K562 (cell line): ENCODE results near the gene UBL3. TPM values are rescaled to one million over a fixed set of nuclear protein-coding genes. Genes with fewer than 3 reads are reported as not detected.
A peak's percentile ranks its signal among the peaks of the same experiment; 100 is the strongest.

Experiments used
- ARID1B ChIP-seq: fragments of 450-650 bp; IDR thresholded peaks from 2 replicates; pipeline ENCODE4 v1.6.1; 2016; ENCODE audit warnings: antibody characterized with exemption, mild to moderate bottlenecking, inconsistent platforms
- ARNT ChIP-seq, 2 experiments: fragments of 450-650 bp; IDR thresholded peaks; 2 replicates each; pipeline ENCODE4 v1.6.1; 2016; ENCODE audit warnings: mild to moderate bottlenecking in 1 of 2
- BDP1 ChIP-seq: IDR thresholded peaks from 3 replicates; pipeline ENCODE4 v1.6.1; 2011; ENCODE audit not compliant: insufficient read length, insufficient read depth
- BRD4 ChIP-seq: fragments of 200-600 bp; sonication (generic); IDR thresholded peaks from 2 replicates; pipeline ENCODE4 v1.6.1; 2017; ENCODE audit warnings: inconsistent platforms
- CREB5 ChIP-seq: fragments of 250-450 bp; sonication (Bioruptor Pico); IDR thresholded peaks from 2 replicates; pipeline ENCODE4 v1.5.0; 2020; ENCODE audit warnings: mild to moderate bottlenecking
- ELK1 ChIP-seq: sonication (generic); formaldehyde crosslinking; IDR thresholded peaks from 2 replicates; pipeline ENCODE4 v1.8.1; 2022; ENCODE audit warnings: missing genetic modification reagents
- KAT2B ChIP-seq: IDR thresholded peaks from one replicate; pipeline ENCODE4 v1.6.1; 2012; ENCODE audit warnings: low read depth, mild to moderate bottlenecking, control low read depth, inconsistent platforms, low read length, moderate library complexity
- KHSRP ChIP-seq: fragments of 450-650 bp; IDR thresholded peaks from 2 replicates; pipeline ENCODE4 v1.6.1; 2017
- KLF1 ChIP-seq: fragments of 450-650 bp; IDR thresholded peaks from 2 replicates; pipeline ENCODE4 v1.6.1; 2016; ENCODE audit warnings: missing genetic modification characterization, missing compliant biosample characterization
- NFRKB ChIP-seq: fragments of 450-650 bp; IDR thresholded peaks from 2 replicates; pipeline ENCODE4 v1.6.1; 2016; ENCODE audit warnings: low read depth
- PRMT5 ChIP-seq: sonication (generic); formaldehyde crosslinking; IDR thresholded peaks from 2 replicates; pipeline ENCODE4 v1.5.0; 2020; ENCODE audit warnings: missing genetic modification reagents
- RBFOX2 ChIP-seq: fragments of 200-400 bp; formaldehyde crosslinking; IDR thresholded peaks from 2 replicates; pipeline ENCODE4 v1.6.1; 2017; ENCODE audit warnings: low read depth, mild to moderate bottlenecking, low read length, moderate library complexity
- RBM22 ChIP-seq: fragments of 200-400 bp; formaldehyde crosslinking; IDR thresholded peaks from 2 replicates; pipeline ENCODE4 v1.6.1; 2018; ENCODE audit warnings: low read length, low read depth; ENCODE audit not compliant: poor library complexity, severe bottlenecking
- SMAD2 ChIP-seq: fragments of 150-350 bp; IDR thresholded peaks from 2 replicates; pipeline ENCODE4 v1.6.1; 2014; ENCODE audit warnings: low read depth, mild to moderate bottlenecking, low read length
- SMARCC2 ChIP-seq: fragments of 450-650 bp; IDR thresholded peaks from 2 replicates; pipeline ENCODE4 v1.6.1; 2017; ENCODE audit warnings: antibody characterized with exemption, moderate library complexity, mild to moderate bottlenecking, low read depth
- SMARCE1 ChIP-seq: fragments of 450-650 bp; IDR thresholded peaks from 2 replicates; pipeline ENCODE4 v1.7.1; 2016; ENCODE audit warnings: mild to moderate bottlenecking
- SNAPC5 ChIP-seq: fragments of 250-450 bp; sonication (Bioruptor Pico); IDR thresholded peaks from 2 replicates; pipeline ENCODE4 v1.8.0; 2021; ENCODE audit warnings: moderate library complexity, mild to moderate bottlenecking, inconsistent platforms
- TCF15 ChIP-seq: fragments of 250-450 bp; sonication (Bioruptor Pico); IDR thresholded peaks from 2 replicates; pipeline ENCODE4 v1.8.0; 2022; ENCODE audit warnings: moderate library complexity, mild to moderate bottlenecking, inconsistent platforms
- ZBTB1 ChIP-seq: sonication (generic); formaldehyde crosslinking; IDR thresholded peaks from 2 replicates; pipeline ENCODE4 v1.8.1; 2023; ENCODE audit warnings: missing genetic modification reagents, low read depth, mild to moderate bottlenecking, borderline replicate concordance
- ZFP36 ChIP-seq: fragments of 150-350 bp; IDR thresholded peaks from 2 replicates; pipeline ENCODE4 v1.6.1; 2018; ENCODE audit warnings: low read length, low read depth; ENCODE audit not compliant: partially characterized antibody
- ZNF561 ChIP-seq: fragments of 450-650 bp; formaldehyde crosslinking; conservative IDR thresholded peaks from 2 replicates; pipeline ENCODE4 v1.4.0; 2020; ENCODE audit warnings: mild to moderate bottlenecking, moderate library complexity
- ZSCAN32 ChIP-seq: fragments of 450-650 bp; formaldehyde crosslinking; IDR thresholded peaks from 2 replicates; pipeline ENCODE4 v1.4.0; 2020; ENCODE audit warnings: mild to moderate bottlenecking, moderate library complexity
- polyA plus RNA-seq, 8 experiments: library from polyadenylated mRNA; depleted of rRNA in 4 of 8; stranded (reverse) in 5 of 8; unstranded in 3 of 8; fragments of >200 nt; fragmentation: Nextera tagmentation in 2 of 8; fragmentation: Illumina TruSeq in 1 of 8; extraction: Ambion mirVana in 2 of 8; extraction: Trizol in 1 of 8; gene quantifications; 2 replicates each; pipeline versions ENCODE4 v1.2.1 to v1.2.3, GENCODE V29; 2011 to 2014; ENCODE audit warnings: inconsistent platforms in 1 of 8, missing spikeins in 1 of 8
- total RNA-seq, 7 experiments: library from RNA; depleted of rRNA in 6 of 7; stranded (reverse); fragments of >200 nt in 6 of 7; fragmentation: Illumina TruSeq in 2 of 7; extraction: Trizol in 2 of 7; gene quantifications; 2 replicates each; pipeline versions ENCODE4 v1.2.1 to v1.2.3, GENCODE V29; 2011 to 2021; ENCODE audit warnings: low replicate concordance in 1 of 7
- TF ChIP-seq, protein P1 (sequence below): fragments of 450-650 bp; formaldehyde crosslinking; IDR thresholded peaks from 2 replicates; pipeline ENCODE4 v1.4.0; 2022; ENCODE audit warnings: mild to moderate bottlenecking, moderate library complexity

UBL3 gene
- total and polyA plus RNA-seq, 9 of the 15 experiments (the other 6 are each of a cell fraction or from before 2014, with no cell fraction given) = 0.64 to 2.4 (median 1.8) TPM

- no peak for TF ChIP-seq ZFP36
- TF ChIP-seq SNAPC5 (CRISPR knock-in tag) = no peak
- TF ChIP-seq RBM22 = no peak
- TF ChIP-seq ARID1B = no peak
- no peak for TF ChIP-seq ZSCAN32 (CRISPR knock-in tag)
- TF ChIP-seq KLF1 (tag) = no peak
- TF ChIP-seq RBFOX2 = peak; percentile 80
- TF ChIP-seq SMARCC2 = no peak
- TF ChIP-seq KHSRP = no peak
- no peak for TF ChIP-seq BRD4
- TF ChIP-seq ELK1 (CRISPR knock-in tag) = no peak
- no peak for TF ChIP-seq ARNT (IDR thresholded peaks at IDR 0.05)
- no peak for TF ChIP-seq CREB5 (CRISPR knock-in tag)
- TF ChIP-seq, protein P1, sequence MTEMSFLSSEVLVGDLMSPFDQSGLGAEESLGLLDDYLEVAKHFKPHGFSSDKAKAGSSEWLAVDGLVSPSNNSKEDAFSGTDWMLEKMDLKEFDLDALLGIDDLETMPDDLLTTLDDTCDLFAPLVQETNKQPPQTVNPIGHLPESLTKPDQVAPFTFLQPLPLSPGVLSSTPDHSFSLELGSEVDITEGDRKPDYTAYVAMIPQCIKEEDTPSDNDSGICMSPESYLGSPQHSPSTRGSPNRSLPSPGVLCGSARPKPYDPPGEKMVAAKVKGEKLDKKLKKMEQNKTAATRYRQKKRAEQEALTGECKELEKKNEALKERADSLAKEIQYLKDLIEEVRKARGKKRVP = no peak
- no peak for TF ChIP-seq ZNF561 (CRISPR knock-in tag)
- no peak for TF ChIP-seq SMAD2
- TF ChIP-seq ZBTB1 (CRISPR knock-in tag) = no peak
- TF ChIP-seq NFRKB = 0 out of 2 replicates have a peak, but pooled peaks have one; percentile 39
- TF ChIP-seq KAT2B = no peak
- TF ChIP-seq TCF15 (CRISPR knock-in tag) = no peak
- TF ChIP-seq SMARCE1 = no peak
- no peak for TF ChIP-seq BDP1
- no peak for TF ChIP-seq PRMT5 (CRISPR knock-in tag)
These were observed at the start of gene UBL3 (continued) for GRCh38 chr13:29850213-29850898.
